AG10803 (cell line): ENCODE measurements around the gene RPL21.
"Not testable (repeated sequence)": the region's sequence is repeated elsewhere in the genome, so short reads cannot be mapped to it uniquely, and the experiment has no call there.

Experiments used
- DNase-seq: peaks from one replicate; pipeline ENCODE4 v3.0.0; 2010; ENCODE audit warnings: low read depth
- H3K4me3 ChIP-seq: 2 replicates; pipeline ENCODE4 v1.5.1; 2011; ENCODE audit warnings: mild to moderate bottlenecking, low read length, control low read depth
- CTCF ChIP-seq: conservative IDR thresholded peaks from 2 replicates; pipeline ENCODE4 v1.5.1; 2011; ENCODE audit warnings: mild to moderate bottlenecking, low read length, control low read depth, inconsistent platforms

The RPL21 gene

GRCh38 chr13:27293076-27293691 lies 41.8 kb downstream of the RPL21 start:
- TF ChIP-seq CTCF = no peak
- DNase-seq = no peak
- no peak overlapping the region for H3K4me3 ChIP-seq

- DNase-seq = no peak
- TF ChIP-seq CTCF = no peak
- no peak overlapping the region for H3K4me3 ChIP-seq
Measured at GRCh38 chr13:27293873-27294515, 42.6 kb downstream of the RPL21 start.

- no peak for TF ChIP-seq CTCF
- no peak for DNase-seq
- H3K4me3 ChIP-seq = no peak overlapping the region
Measured at GRCh38 chr13:27295096-27295495, 43.7 kb downstream of the RPL21 start.

- TF ChIP-seq CTCF = no peak
- DNase-seq = no peak
- H3K4me3 ChIP-seq = no peak overlapping the region
Measured at GRCh38 chr13:27295660-27296059, 44.3 kb downstream of the RPL21 start.

- no peak for TF ChIP-seq CTCF
- no peak overlapping the region for H3K4me3 ChIP-seq
- DNase-seq = no peak
Measured at GRCh38 chr13:27296496-27296895, 45.1 kb downstream of the RPL21 start.

- H3K4me3 ChIP-seq = no peak overlapping the region
- no peak for TF ChIP-seq CTCF
Measured at GRCh38 chr13:27298849-27299248, 47.5 kb downstream of the RPL21 start.

GRCh38 chr13:27300406-27300805 lies 49.0 kb downstream of the RPL21 start:
- not testable (repeated sequence) for H3K4me3 ChIP-seq, DNase-seq

More at GRCh38 chr13:27298849-27299248, 47.5 kb downstream of the RPL21 start:
- no peak for DNase-seq
